Panc1 (cell line): Measurements from ENCODE around the gene SULF2.

ENCODE experiments used
- POLR2AphosphoS5 ChIP-seq: IDR thresholded peaks from 2 replicates; pipeline ENCODE4 v1.6.1; 2012; ENCODE audit warnings: mild to moderate bottlenecking, low read depth, low read length, moderate library complexity
- TCF7L2 ChIP-seq: IDR thresholded peaks from 2 replicates; pipeline ENCODE4 v1.6.1; 2011; ENCODE audit warnings: mild to moderate bottlenecking, low read depth, low read length, inconsistent platforms

DNA sequence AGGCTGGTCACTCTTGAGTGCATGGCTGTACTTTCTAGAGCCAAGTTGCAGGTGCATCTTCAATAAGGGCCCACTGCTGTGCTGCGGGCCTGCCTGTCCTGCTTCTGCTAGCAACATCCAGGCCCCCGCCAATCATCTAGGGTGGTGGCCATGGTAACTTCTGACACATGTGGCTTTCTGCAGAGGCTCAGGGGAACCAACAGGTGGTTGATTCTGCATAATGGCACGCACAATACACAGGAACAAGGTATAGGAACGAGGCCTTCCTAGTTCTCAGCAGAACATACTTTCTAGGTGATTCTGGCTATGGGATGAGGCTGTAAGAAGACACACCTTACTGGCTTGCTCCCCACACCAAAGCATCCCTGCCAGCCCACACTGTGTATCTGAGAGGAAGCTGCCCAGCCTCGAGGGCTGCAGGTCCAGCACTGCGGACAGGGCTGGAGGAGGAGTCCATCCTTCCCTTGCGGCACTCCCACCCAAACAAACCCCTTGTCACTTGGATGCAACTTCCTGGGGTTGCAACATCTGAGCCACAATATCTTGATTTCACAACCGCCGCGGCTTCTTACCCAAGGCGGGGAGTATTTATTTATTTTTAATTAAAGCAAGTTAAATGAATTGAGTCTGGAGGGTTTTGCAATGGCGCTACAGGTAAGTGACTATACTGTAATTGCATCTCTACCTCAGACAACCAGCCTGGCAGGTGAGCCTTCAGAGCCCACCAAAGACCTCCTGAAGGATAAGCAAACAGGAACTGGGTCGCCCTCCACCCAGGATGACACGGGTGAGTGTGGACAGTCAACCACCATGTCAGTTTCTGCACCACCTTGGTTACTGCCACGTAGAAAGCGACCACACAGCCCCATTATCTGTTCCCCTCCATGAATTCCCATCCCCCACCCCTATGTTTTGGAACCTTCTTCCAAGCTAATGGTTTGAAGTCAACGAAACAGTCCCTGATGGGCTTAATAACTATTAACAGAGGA lies 49.6 kb downstream of the SULF2 start:
- TF ChIP-seq POLR2AphosphoS5 (no peak), TCF7L2 (no peak)
